Heart right ventricle (tissue), 16 donors: ENCODE measurements around the gene LEUTX. TPM values are rescaled to one million over a fixed set of nuclear protein-coding genes. Genes with fewer than 3 reads are reported as not detected.

ENCODE experiments used
- ATAC-seq, 8 donors: fragments of 200-7000 bp; cut with Tn5 transposase; one replicate each; pipeline ENCODE4 v1.9.1; 2020; ENCODE audit warnings: mild to moderate bottlenecking in 8 of 8, moderate library complexity in 8 of 8, moderate number of reproducible peaks in 1 of 8
- DNase-seq, 2 donors: peaks; one replicate each; pipeline ENCODE4 v3.0.0-alpha.2; 2020
- H3K27ac ChIP-seq, 10 donors: fragments of 200-600 bp; sonication (generic) in 2 of 10; one replicate each; pipeline versions ENCODE4 v1.5.0 to v1.8.0; 2020 to 2022; ENCODE audit warnings: mild to moderate bottlenecking in 3 of 10
- H3K27me3 ChIP-seq, 7 donors: fragments of 200-600 bp; one replicate each; pipeline ENCODE4 v1.8.0; 2021 to 2022; ENCODE audit warnings: mild to moderate bottlenecking in 2 of 7
- H3K36me3 ChIP-seq, 9 donors: fragments of 200-600 bp; sonication (generic) in 1 of 9; one replicate each; pipeline versions ENCODE4 v1.5.0 to v1.8.0; 2020 to 2022; ENCODE audit warnings: mild to moderate bottlenecking in 2 of 9
- H3K4me1 ChIP-seq, 9 donors: fragments of 200-600 bp; sonication (generic) in 1 of 9; one replicate each; pipeline versions ENCODE4 v1.5.0 to v1.8.0; 2020 to 2022; ENCODE audit warnings: mild to moderate bottlenecking in 4 of 9
- H3K4me3 ChIP-seq, 10 donors: fragments of 200-600 bp; sonication (generic) in 2 of 10; one replicate each; pipeline versions ENCODE4 v1.5.0 to v1.8.0; 2020 to 2022; ENCODE audit warnings: mild to moderate bottlenecking in 7 of 10, moderate library complexity in 2 of 10
- H3K9me3 ChIP-seq, 11 donors: fragments of 200-600 bp in 10 of 11; sonication (generic) in 2 of 11; one replicate each; pipeline versions ENCODE4 v1.5.0 to v1.8.0; 2013 to 2022; ENCODE audit warnings: mild to moderate bottlenecking in 2 of 11, control low read depth in 1 of 11, moderate library complexity in 1 of 11
- WGBS, 2 donors: extraction: QIAGEN DNeasy Blood & Tissue Kit; methylation state at CpG; one replicate each; pipeline ENCODE4 v1.1.7; 2013; ENCODE audit warnings: inconsistent platforms in 1 of 2; 5-methylcytosine and 5-hydroxymethylcytosine counted together
- intact Hi-C, 10 donors: fragments of 100-400 bp; cut with DNase I; formaldehyde crosslinking; loops; one replicate each; pipeline versions ENCODE4 v1.11.1 to v1.14.2; 2022
- microRNA-seq, 2 donors: library from miRNA; unstranded; fragments of <30 nt; microRNA quantifications; one replicate each; pipeline ENCODE4 v1.2.0, GENCODE V29; 2021
- polyA plus RNA-seq, 2 donors: library from polyadenylated mRNA; stranded (reverse); fragments of 200-250 nt; gene quantifications; one replicate each; pipeline ENCODE4 v1.2.3, GENCODE V29; 2013
- total RNA-seq, 10 donors: library from RNA; stranded (reverse); fragmentation: NEBNext Ultra II Directional in 3 of 10; extraction: Animal tissue kit (Norgen Biotek cat#: 25700) in 3 of 10; gene quantifications; one replicate each; pipeline versions ENCODE4 v1.2.1 to v1.2.4, GENCODE V29; 2021 to 2023
- TF ChIP-seq, protein P1 (sequence below), 9 donors: fragments of 200-600 bp; sonication (generic) in 2 of 9; IDR thresholded peaks; one replicate each; pipeline versions ENCODE4 v1.5.0 to v1.8.0; 2021 to 2022; ENCODE audit warnings: antibody characterized with exemption in 9 of 9, mild to moderate bottlenecking in 5 of 9, moderate library complexity in 1 of 9
- donor health status: Arrhythmogenic right ventricular cardiomyopathy.
- donor health status: ischemic (EF 13 %, LVEDD 7.1; RV severe dilation, severe dysfunction).
- donor health status: healthy with polysubstance abuse.
- donor health status: DM: no; HTN: yes; CAD: no.
- donor health status: DM: no; HTN: no; CAD: no.
- donor health status: ischemic (EF 25% LVEDD 6.9; RV normal size, moderate dysfunction).
- donor health status: ischemic (EF 25% LVEDD 5.7; RV mildly dilated, moderate dysfunction).
- donor health status: healthy.
- donor health status: DM: yes; HTN: yes; CAD: no.
- donor health status: Ischemic cardiomyopathy.
- donor health status: ischemic (EF 35%, LVEDD 5.7; RV mildly dilated, moderate dysfunction).
- donor health status: nonischemic (EF 11% LVEDD 7.7; RV severe dilation, severe dysfunction).
- donor health status: DM: yes; HTN: yes; CAD: no.
- donor health status: PGD.
- donor health status: ischemic (EF 29% LVEDD 5.4; RV normal size, mild dysfunction).
- donor health status: nonischemic (EF 23%, LVEDD 6.1; RV moderate dilation, normal function).

The LEUTX gene
- total and polyA plus RNA-seq, 12 donors, result not detected

DNA sequence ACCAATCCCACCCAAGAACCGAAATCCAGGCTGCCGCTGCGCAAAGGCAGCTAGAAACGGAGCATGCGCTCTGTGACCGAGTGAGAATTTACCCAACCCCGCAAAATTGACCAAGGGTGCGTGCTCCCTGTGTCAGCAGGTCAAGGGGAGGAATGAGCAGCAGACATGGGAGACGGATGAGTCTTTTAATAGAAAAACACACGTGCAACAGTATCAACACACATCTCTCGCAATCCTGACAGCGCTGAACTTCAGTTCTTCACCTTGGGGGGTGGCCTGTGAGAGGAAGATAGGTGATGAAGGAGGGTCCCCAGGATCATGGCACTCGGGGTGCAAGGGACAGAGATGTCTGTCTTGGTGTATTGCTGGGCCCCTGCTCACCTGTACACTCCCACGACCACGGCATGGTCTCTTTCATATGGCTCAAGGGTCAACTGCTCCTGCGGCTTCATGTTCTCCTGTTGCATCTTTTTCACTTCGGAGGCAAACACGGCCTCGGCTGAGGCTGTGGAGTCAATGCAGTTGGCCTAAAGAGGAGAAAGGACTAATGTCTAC, 55.7 kb downstream of the LEUTX start:
- 44 to 46% methylated on average over 19 of the region's 19 CpGs for WGBS, 2 donors
- ATAC-seq, result no peak
- TF ChIP-seq, protein P1, sequence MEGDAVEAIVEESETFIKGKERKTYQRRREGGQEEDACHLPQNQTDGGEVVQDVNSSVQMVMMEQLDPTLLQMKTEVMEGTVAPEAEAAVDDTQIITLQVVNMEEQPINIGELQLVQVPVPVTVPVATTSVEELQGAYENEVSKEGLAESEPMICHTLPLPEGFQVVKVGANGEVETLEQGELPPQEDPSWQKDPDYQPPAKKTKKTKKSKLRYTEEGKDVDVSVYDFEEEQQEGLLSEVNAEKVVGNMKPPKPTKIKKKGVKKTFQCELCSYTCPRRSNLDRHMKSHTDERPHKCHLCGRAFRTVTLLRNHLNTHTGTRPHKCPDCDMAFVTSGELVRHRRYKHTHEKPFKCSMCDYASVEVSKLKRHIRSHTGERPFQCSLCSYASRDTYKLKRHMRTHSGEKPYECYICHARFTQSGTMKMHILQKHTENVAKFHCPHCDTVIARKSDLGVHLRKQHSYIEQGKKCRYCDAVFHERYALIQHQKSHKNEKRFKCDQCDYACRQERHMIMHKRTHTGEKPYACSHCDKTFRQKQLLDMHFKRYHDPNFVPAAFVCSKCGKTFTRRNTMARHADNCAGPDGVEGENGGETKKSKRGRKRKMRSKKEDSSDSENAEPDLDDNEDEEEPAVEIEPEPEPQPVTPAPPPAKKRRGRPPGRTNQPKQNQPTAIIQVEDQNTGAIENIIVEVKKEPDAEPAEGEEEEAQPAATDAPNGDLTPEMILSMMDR (IDR thresholded peaks at IDR 0.05), result no peak
- H3K4me3 ChIP-seq, result peak overlapping the region in 9 of 10 donors; percentile 69 to 97 (median 79)
- H3K27ac ChIP-seq, result peak overlapping the region in 9 of 10 donors; percentile 41 to 94 (median 90)
- H3K36me3 ChIP-seq, result peaks cover 0 to 75% (median 51%) of the 10 kb centered on the region in 9 donors
- H3K4me1 ChIP-seq, result peaks cover 0 to 23% (median 21%) of the 10 kb centered on the region in 9 donors
- intact Hi-C loops, result loop anchor here in 1 of 10 donors (10.0 kb wide), 1 partner anchor 300 kb away; the partner anchor contains the start of gene EID2B
- no peaks in the 10 kb centered on the region for H3K27me3 ChIP-seq
- DNase-seq, result no peak
- H3K9me3 ChIP-seq, result no peaks in the 10 kb centered on the region

Small RNA genes within 50 kb of the gene (microRNA-seq; reads per million reads assigned to microRNA genes)
- gene MIR6719, result 0 reads per million in 2 donors

Other genes with a start within 250 kb of the LEUTX start
- gene EID2B, start 246.0 kb upstream of the LEUTX start, total RNA-seq, result 1 to 10 TPM; 2.2 to 4.7 (median 3.5) TPM
- gene EID2B, start 246.0 kb upstream of the LEUTX start, polyA plus RNA-seq, result 1 to 10 TPM; 1.8 to 2.8 TPM
- 10 to 100 TPM in 7 of 10 donors, 1 to 10 TPM in 3; 9.0 to 15.5 (median 11.4) TPM for gene EID2, start 238.7 kb upstream of the LEUTX start, total RNA-seq
- gene EID2, start 238.7 kb upstream of the LEUTX start, polyA plus RNA-seq, result 10 to 100 TPM; 14.7 to 15.9 TPM
- gene LGALS13, start 176.3 kb upstream of the LEUTX start, total RNA-seq, result not detected
- gene LGALS13, start 176.3 kb upstream of the LEUTX start, polyA plus RNA-seq, result not detected
- not detected for gene LGALS16, start 122.9 kb upstream of the LEUTX start, total RNA-seq
- gene LGALS16, start 122.9 kb upstream of the LEUTX start, polyA plus RNA-seq, result not detected
- gene LGALS14, start 74.4 kb upstream of the LEUTX start, total RNA-seq, result not detected
- gene LGALS14, start 74.4 kb upstream of the LEUTX start, polyA plus RNA-seq, result not detected
- 1 to 10 TPM in 1 of 10 donors, under 1 TPM in 1, not detected in 8; 0.47 to 8.9 TPM for gene CLC, start 40.8 kb upstream of the LEUTX start, total RNA-seq
- gene CLC, start 40.8 kb upstream of the LEUTX start, polyA plus RNA-seq, result not detected
- gene DYRK1B, start 55.3 kb downstream of the LEUTX start, total RNA-seq, result 10 to 100 TPM; 10.1 to 43.5 (median 37.6) TPM
- gene DYRK1B, start 55.3 kb downstream of the LEUTX start, polyA plus RNA-seq, result 10 to 100 TPM in 1 of 2 donors, 1 to 10 TPM in 1; 7.3 to 17.3 TPM
- gene FBL, start 67.5 kb downstream of the LEUTX start, total RNA-seq, result 10 to 100 TPM; 52.7 to 95.4 (median 67.4) TPM
- 100 to 1,000 TPM; 102 to 192 TPM for gene FBL, start 67.5 kb downstream of the LEUTX start, polyA plus RNA-seq
- gene FCGBP, start 155.8 kb downstream of the LEUTX start, total RNA-seq, result 10 to 100 TPM in 2 of 10 donors, 1 to 10 TPM in 4, under 1 TPM in 4; 0.30 to 42.3 (median 1.9) TPM
- 1 to 10 TPM in 1 of 2 donors, under 1 TPM in 1; 0.74 to 1.2 TPM for gene FCGBP, start 155.8 kb downstream of the LEUTX start, polyA plus RNA-seq
- 10 to 100 TPM; 64.1 to 86.5 (median 78.1) TPM for gene PSMC4, start 192.3 kb downstream of the LEUTX start, total RNA-seq
- 100 to 1,000 TPM in 1 of 2 donors, 10 to 100 TPM in 1; 81.9 to 111 TPM for gene PSMC4, start 192.3 kb downstream of the LEUTX start, polyA plus RNA-seq
- gene ZNF546, start 218.2 kb downstream of the LEUTX start, total RNA-seq, result 10 to 100 TPM in 5 of 10 donors, 1 to 10 TPM in 5; 5.7 to 13.5 (median 8.9) TPM
- 1 to 10 TPM in 1 of 2 donors, under 1 TPM in 1; 0.72 to 4.8 TPM for gene ZNF546, start 218.2 kb downstream of the LEUTX start, polyA plus RNA-seq